H9 (cell line): ENCODE results near the gene KATNB1. TPM values are rescaled to one million over a fixed set of nuclear protein-coding genes. Genes with fewer than 3 reads are reported as not detected.

Experiments
- DNase-seq: peaks from one replicate; pipeline ENCODE4 v3.0.0-alpha.2; 2017
- H2AFZ ChIP-seq: one replicate; pipeline ENCODE4 v1.6.1; 2013; ENCODE audit warnings: mild to moderate bottlenecking, low read length, control low read depth, moderate library complexity
- H2AK5ac ChIP-seq: 2 replicates; pipeline ENCODE4 v1.6.1; 2013; ENCODE audit warnings: low read length, control low read depth, mixed read lengths; ENCODE audit not compliant: insufficient read length
- H2BK120ac ChIP-seq: one replicate; pipeline ENCODE4 v1.6.1; 2013; ENCODE audit warnings: low read depth, mild to moderate bottlenecking, low read length, control low read depth, inconsistent platforms; ENCODE audit not compliant: poor library complexity, severe bottlenecking
- H2BK12ac ChIP-seq: 2 replicates; pipeline ENCODE4 v1.6.1; 2013; ENCODE audit warnings: low read length, control low read depth, mixed read lengths, low read depth; ENCODE audit not compliant: insufficient read length
- H2BK15ac ChIP-seq: 2 replicates; pipeline ENCODE4 v1.6.1; 2013; ENCODE audit warnings: low read depth, low read length, control low read depth
- H2BK20ac ChIP-seq: one replicate; pipeline ENCODE4 v1.6.1; 2013; ENCODE audit warnings: low read depth, mild to moderate bottlenecking, low read length, control low read depth, inconsistent platforms; ENCODE audit not compliant: poor library complexity, severe bottlenecking
- H2BK5ac ChIP-seq: 2 replicates; pipeline ENCODE4 v1.6.1; 2013; ENCODE audit warnings: low read length, control low read depth, mixed read lengths; ENCODE audit not compliant: insufficient read length
- H3K14ac ChIP-seq: 2 replicates; pipeline ENCODE4 v1.6.1; 2013; ENCODE audit warnings: low read length, control low read depth; ENCODE audit not compliant: insufficient read depth
- H3K18ac ChIP-seq: 2 replicates; pipeline ENCODE4 v1.6.1; 2013; ENCODE audit warnings: low read depth, mild to moderate bottlenecking, mixed read lengths, low read length, control low read depth; ENCODE audit not compliant: insufficient read length
- H3K23ac ChIP-seq: 2 replicates; pipeline ENCODE4 v1.6.1; 2013; ENCODE audit warnings: low read length, control low read depth, mixed read lengths, low read depth; ENCODE audit not compliant: insufficient read length
- H3K23me2 ChIP-seq: 2 replicates; pipeline ENCODE4 v1.6.1; 2013; ENCODE audit warnings: low read depth, mild to moderate bottlenecking, mixed read lengths, low read length, control low read depth; ENCODE audit not compliant: insufficient read length, poor library complexity, severe bottlenecking
- H3K27ac ChIP-seq: 2 replicates; pipeline ENCODE4 v1.5.1; 2013; ENCODE audit warnings: low read length, control low read depth, mixed read lengths, low read depth; ENCODE audit not compliant: insufficient read length
- H3K27me3 ChIP-seq: 2 replicates; pipeline ENCODE4 v1.6.1; 2013; ENCODE audit warnings: low read length, control low read depth, inconsistent platforms; ENCODE audit not compliant: insufficient read depth
- H3K4ac ChIP-seq: 2 replicates; pipeline ENCODE4 v1.6.1; 2013; ENCODE audit warnings: low read depth, mild to moderate bottlenecking, control low read depth, inconsistent platforms, low read length, moderate library complexity
- H3K4me1 ChIP-seq: 2 replicates; pipeline ENCODE4 v1.6.1; 2013; ENCODE audit warnings: low read length, control low read depth, inconsistent platforms; ENCODE audit not compliant: insufficient read depth
- H3K4me2 ChIP-seq: 2 replicates; pipeline ENCODE4 v1.6.1; 2013; ENCODE audit warnings: low read length, control low read depth, mixed read lengths; ENCODE audit not compliant: insufficient read length, insufficient read depth
- H3K56ac ChIP-seq: 2 replicates; pipeline ENCODE4 v1.6.1; 2013; ENCODE audit warnings: low read depth, mild to moderate bottlenecking, mixed read lengths, low read length, control low read depth; ENCODE audit not compliant: insufficient read length
- H3K79me1 ChIP-seq: 2 replicates; pipeline ENCODE4 v1.6.1; 2013; ENCODE audit warnings: low read depth, mild to moderate bottlenecking, moderate library complexity, low read length, control low read depth, inconsistent platforms; ENCODE audit not compliant: insufficient read depth, poor library complexity, severe bottlenecking
- H3K79me2 ChIP-seq: 2 replicates; pipeline ENCODE4 v1.6.1; 2013; ENCODE audit warnings: low read length, control low read depth, inconsistent platforms; ENCODE audit not compliant: insufficient read depth
- H3K9ac ChIP-seq: 2 replicates; pipeline ENCODE4 v1.6.1; 2013; ENCODE audit warnings: low read length, control low read depth, mixed read lengths; ENCODE audit not compliant: insufficient read length; ENCODE audit errors: extremely low read depth
- H3K9me3 ChIP-seq: one replicate; pipeline ENCODE4 v1.6.1; 2013; ENCODE audit warnings: low read depth, low read length, inconsistent platforms; ENCODE audit not compliant: control insufficient read depth
- H3T11ph ChIP-seq: one replicate; pipeline ENCODE4 v1.6.1; 2013; ENCODE audit warnings: mild to moderate bottlenecking, low read length, control low read depth, inconsistent platforms
- H4K20me1 ChIP-seq: one replicate; pipeline ENCODE4 v1.6.1; 2013; ENCODE audit not compliant: control insufficient read depth, insufficient read length, insufficient read depth
- H4K5ac ChIP-seq: 2 replicates; pipeline ENCODE4 v1.6.1; 2013; ENCODE audit warnings: low read depth, mild to moderate bottlenecking, mixed read lengths, low read length, control low read depth; ENCODE audit not compliant: insufficient read length
- H4K8ac ChIP-seq: replicated peaks from 2 replicates; pipeline ENCODE4 v1.6.1; 2013; ENCODE audit warnings: low read length, control low read depth, mixed read lengths, low read depth; ENCODE audit not compliant: insufficient read length
- H4K91ac ChIP-seq: 2 replicates; pipeline ENCODE4 v1.6.1; 2013; ENCODE audit warnings: low read depth, mild to moderate bottlenecking, moderate library complexity, mixed read lengths, low read length, control low read depth; ENCODE audit not compliant: insufficient read length
- H3K27ac Mint-ChIP-seq, 3 experiments: 2 replicates in 2 of 3; 3 replicates in 1 of 3; pipeline ENCODE4 v1.8.0; 2020 to 2021; ENCODE audit warnings: mixed read lengths in 3 of 3, mild to moderate bottlenecking in 1 of 3, moderate library complexity in 1 of 3
- H3K27me3 Mint-ChIP-seq: 2 replicates; pipeline ENCODE4 v1.8.0; 2021; ENCODE audit warnings: low read depth, mild to moderate bottlenecking, moderate library complexity, mixed read lengths
- H3K36me3 Mint-ChIP-seq, 3 experiments: 2 replicates in 2 of 3; 3 replicates in 1 of 3; pipeline ENCODE4 v1.8.0; 2020 to 2021; ENCODE audit warnings: low read depth in 3 of 3, mixed read lengths in 3 of 3; ENCODE audit not compliant: insufficient read depth in 1 of 3
- H3K4me1 Mint-ChIP-seq, 2 experiments: 2 replicates each; pipeline ENCODE4 v1.8.0; 2020; ENCODE audit warnings: mixed read lengths in 2 of 2
- H3K4me3 Mint-ChIP-seq, 2 experiments: 2 replicates in 1 of 2; 3 replicates in 1 of 2; pipeline ENCODE4 v1.8.0; 2020 to 2021; ENCODE audit warnings: mild to moderate bottlenecking in 2 of 2, mixed read lengths in 2 of 2, moderate library complexity in 1 of 2
- H3K9me3 Mint-ChIP-seq, 2 experiments: 2 replicates in 1 of 2; 3 replicates in 1 of 2; pipeline ENCODE4 v1.8.0; 2020; ENCODE audit warnings: mild to moderate bottlenecking in 2 of 2, mixed read lengths in 2 of 2, moderate library complexity in 1 of 2
- WGBS: extraction: QIAGEN DNeasy Blood & Tissue Kit; methylation state at CpG from one replicate; pipeline ENCODE4 v1.1.7; 2013; ENCODE audit warnings: missing lambda C conversion rate, low lambda C conversion rate, mixed read lengths; ENCODE audit not compliant: insufficient read length; ENCODE audit errors: extremely low coverage; 5-methylcytosine and 5-hydroxymethylcytosine counted together
- total RNA-seq: library from RNA; stranded (reverse); gene quantifications from 2 replicates; pipeline ENCODE4 v1.2.1, GENCODE V29; 2021
- TF ChIP-seq, protein P1 (sequence below): fragments of 200-600 bp; sonication (generic); conservative IDR thresholded peaks from 3 replicates; pipeline ENCODE4 v1.8.0; 2021; ENCODE audit warnings: antibody characterized with exemption, mild to moderate bottlenecking

Gene KATNB1
- total RNA-seq, 1 experiment from 2014 or later, result 29.9 TPM

DNA sequence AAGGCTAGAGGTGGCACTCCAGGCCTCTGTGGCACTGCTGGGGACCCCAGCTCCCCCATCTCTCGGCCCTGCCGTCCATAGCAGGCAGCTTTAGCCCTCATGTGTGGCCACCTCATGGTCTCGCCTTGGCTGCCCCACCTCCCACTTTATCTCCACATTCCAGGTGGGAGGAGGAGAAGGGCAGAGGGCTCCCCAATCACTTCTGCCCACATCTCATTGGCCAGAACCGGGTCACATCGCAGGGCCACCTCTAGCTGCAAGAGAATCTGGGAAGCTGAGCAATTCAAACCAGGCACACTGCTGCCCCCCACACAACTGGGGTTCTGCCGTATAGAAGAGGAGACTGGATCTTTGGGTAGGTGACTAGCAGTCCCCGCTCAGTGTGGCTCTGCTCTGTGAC is 39.3 kb upstream of the KATNB1 start:
- H4K5ac ChIP-seq, result no peak overlapping the region
- Mint-ChIP-seq H3K9me3 (no peaks in the 10 kb centered on the region), H3K36me3 (no peaks in the 10 kb centered on the region), H3K4me3 (no peak overlapping the region; a peak in 1 of 5 replicates), H3K27ac (no peak overlapping the region; a peak in 1 of 7 replicates), H3K27me3 (peaks cover 1% of the 10 kb centered on the region), H3K4me1 (peaks cover 2 to 9% of the 10 kb centered on the region in 2 experiments)
- H2BK20ac ChIP-seq, result no peak overlapping the region
- H3K79me2 ChIP-seq, result no peaks in the 10 kb centered on the region
- H3T11ph ChIP-seq, result no peak overlapping the region
- no peaks in the 10 kb centered on the region for H4K20me1 ChIP-seq
- no peak overlapping the region for H3K14ac ChIP-seq
- no peak overlapping the region for H3K9ac ChIP-seq
- H3K9me3 ChIP-seq, result no peaks in the 10 kb centered on the region
- H2BK5ac ChIP-seq, result no peak overlapping the region
- H2AFZ ChIP-seq, result no peak overlapping the region
- H3K79me1 ChIP-seq, result no peaks in the 10 kb centered on the region
- no peak overlapping the region for H3K4me2 ChIP-seq
- no peak overlapping the region for H2BK15ac ChIP-seq
- no peak overlapping the region for H2BK120ac ChIP-seq
- no peak overlapping the region for H3K56ac ChIP-seq
- H3K18ac ChIP-seq, result no peak overlapping the region
- no peak overlapping the region for H3K27ac ChIP-seq
- H4K91ac ChIP-seq, result no peak overlapping the region
- H4K8ac ChIP-seq, result no peak overlapping the region
- TF ChIP-seq, protein P1, sequence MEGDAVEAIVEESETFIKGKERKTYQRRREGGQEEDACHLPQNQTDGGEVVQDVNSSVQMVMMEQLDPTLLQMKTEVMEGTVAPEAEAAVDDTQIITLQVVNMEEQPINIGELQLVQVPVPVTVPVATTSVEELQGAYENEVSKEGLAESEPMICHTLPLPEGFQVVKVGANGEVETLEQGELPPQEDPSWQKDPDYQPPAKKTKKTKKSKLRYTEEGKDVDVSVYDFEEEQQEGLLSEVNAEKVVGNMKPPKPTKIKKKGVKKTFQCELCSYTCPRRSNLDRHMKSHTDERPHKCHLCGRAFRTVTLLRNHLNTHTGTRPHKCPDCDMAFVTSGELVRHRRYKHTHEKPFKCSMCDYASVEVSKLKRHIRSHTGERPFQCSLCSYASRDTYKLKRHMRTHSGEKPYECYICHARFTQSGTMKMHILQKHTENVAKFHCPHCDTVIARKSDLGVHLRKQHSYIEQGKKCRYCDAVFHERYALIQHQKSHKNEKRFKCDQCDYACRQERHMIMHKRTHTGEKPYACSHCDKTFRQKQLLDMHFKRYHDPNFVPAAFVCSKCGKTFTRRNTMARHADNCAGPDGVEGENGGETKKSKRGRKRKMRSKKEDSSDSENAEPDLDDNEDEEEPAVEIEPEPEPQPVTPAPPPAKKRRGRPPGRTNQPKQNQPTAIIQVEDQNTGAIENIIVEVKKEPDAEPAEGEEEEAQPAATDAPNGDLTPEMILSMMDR, result no peak
- no peak overlapping the region for H3K23ac ChIP-seq
- H3K4ac ChIP-seq, result no peak overlapping the region
- H3K23me2 ChIP-seq, result no peaks in the 10 kb centered on the region
- H3K4me1 ChIP-seq, result no peaks in the 10 kb centered on the region
- H3K27me3 ChIP-seq, result no peaks in the 10 kb centered on the region
- no CpG with 5 or more reads among the region's 7 CpGs for WGBS
- H2AK5ac ChIP-seq, result no peak overlapping the region
- no peak overlapping the region for H2BK12ac ChIP-seq
- DNase-seq, result no peak
